Measurements from ENCODE around the gene AGBL3. TPM values are rescaled to one million over a fixed set of nuclear protein-coding genes. Genes with fewer than 3 reads are reported as not detected.

AGBL3 gene
- total RNA-seq, 3 donors from 2014 or later (not counting 1 experiment from before 2014, with no cell fraction given), result 0.99 to 2.3 (median 1.4) TPM

DNA sequence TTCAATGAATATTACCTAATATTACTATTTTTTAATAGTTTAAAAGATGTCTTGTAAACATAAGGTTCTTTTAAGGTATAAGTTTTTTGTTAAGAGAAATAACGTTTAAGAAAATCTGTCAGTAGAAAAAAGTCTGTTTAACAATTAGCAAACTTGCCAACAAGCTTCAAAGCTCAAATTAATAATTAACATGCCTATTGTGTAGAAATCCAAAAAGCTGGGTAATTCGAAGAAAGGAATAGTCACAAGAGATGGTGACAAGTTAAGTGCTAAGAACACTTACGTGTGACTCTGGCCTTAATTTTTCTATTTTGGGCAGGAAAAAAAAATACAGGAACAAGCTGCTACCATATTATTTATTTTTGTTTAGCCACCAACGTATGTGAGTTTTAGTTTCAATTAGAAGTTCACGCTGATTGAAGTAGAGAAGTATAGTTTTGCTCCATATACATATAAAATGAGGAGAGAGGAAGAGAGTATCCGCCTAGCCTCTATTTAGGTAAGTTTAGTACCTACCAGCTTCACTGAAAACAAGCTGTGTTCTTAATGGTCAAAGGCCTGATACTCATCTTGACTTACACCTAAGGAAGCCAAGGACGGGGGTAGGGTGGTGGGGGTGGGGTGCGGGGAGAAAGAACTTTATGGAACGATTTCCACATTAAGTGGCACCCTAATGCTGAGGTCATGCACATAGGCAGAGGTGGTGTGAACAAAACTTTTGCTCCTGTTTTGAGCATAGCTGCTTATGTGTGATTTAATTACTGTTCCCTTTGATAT is 43.4 kb upstream of the AGBL3 start:
- H3K4me1 ChIP-seq (ENCODE audit: control insufficient read depth, insufficient read depth, low read length), result no peaks in the 10 kb centered on the region
- ATAC-seq, result no peak
- no peaks in the 10 kb centered on the region for H3K9me3 ChIP-seq (ENCODE audit: control insufficient read depth, insufficient read depth, low read length)
- Mint-ChIP-seq H3K9me3 (no peaks in the 10 kb centered on the region), H3K4me3 (no peak overlapping the region), H3K27me3 (ENCODE audit: low read depth in 2 of 2) (peaks cover 9 to 38% of the 10 kb centered on the region in 2 donors), H3K4me1 (no peaks in the 10 kb centered on the region), H3K27ac (no peak overlapping the region), H3K36me3 (no peaks in the 10 kb centered on the region)
- H3K4me3 ChIP-seq (ENCODE audit: low read length), result no peak overlapping the region
- H3K36me3 ChIP-seq (ENCODE audit: control insufficient read depth, insufficient read depth, low read length), result no peaks in the 10 kb centered on the region
- DNase-seq, result no peak
- H3K27me3 ChIP-seq (ENCODE audit: control insufficient read depth, insufficient read depth, low read length), result peaks cover 2% of the 10 kb centered on the region
- intact Hi-C loops (cut with micrococcal nuclease), result no loop called here
- TF ChIP-seq CTCF (IDR thresholded peaks at IDR 0.05), result no peak
- H3K27ac ChIP-seq (ENCODE audit: low read length), result no peak overlapping the region
- 82% methylated on average over 3 of the region's 9 CpGs for WGBS (ENCODE audit: insufficient coverage)

- Mint-ChIP-seq H3K27me3 (ENCODE audit: low read depth in 2 of 2) (peaks cover 9 to 33% of the 10 kb centered on the region in 2 donors), H3K36me3 (no peaks in the 10 kb centered on the region), H3K4me1 (no peaks in the 10 kb centered on the region), H3K27ac (no peak overlapping the region), H3K4me3 (no peak overlapping the region), H3K9me3 (no peaks in the 10 kb centered on the region)
- Histone ChIP-seq H3K9me3 (ENCODE audit: control insufficient read depth, insufficient read depth, low read length) (no peaks in the 10 kb centered on the region), H3K36me3 (ENCODE audit: control insufficient read depth, insufficient read depth, low read length) (no peaks in the 10 kb centered on the region), H3K27ac (ENCODE audit: low read length) (no peak overlapping the region), H3K4me3 (ENCODE audit: low read length) (no peak overlapping the region), H3K27me3 (ENCODE audit: control insufficient read depth, insufficient read depth, low read length) (peaks cover 2% of the 10 kb centered on the region), H3K4me1 (ENCODE audit: control insufficient read depth, insufficient read depth, low read length) (no peaks in the 10 kb centered on the region)
- DNase-seq (peak in 1 of 2 donors; percentile 10), ATAC-seq (no peak)
- TF ChIP-seq CTCF (IDR thresholded peaks at IDR 0.05), result no peak
- intact Hi-C loops (cut with micrococcal nuclease), result no loop called here
- WGBS (ENCODE audit: insufficient coverage), result 26% methylated on average over 2 of the region's 3 CpGs
Measured at GRCh38 chr7:134943785-134944400, 42.4 kb upstream of the AGBL3 start.

DNA sequence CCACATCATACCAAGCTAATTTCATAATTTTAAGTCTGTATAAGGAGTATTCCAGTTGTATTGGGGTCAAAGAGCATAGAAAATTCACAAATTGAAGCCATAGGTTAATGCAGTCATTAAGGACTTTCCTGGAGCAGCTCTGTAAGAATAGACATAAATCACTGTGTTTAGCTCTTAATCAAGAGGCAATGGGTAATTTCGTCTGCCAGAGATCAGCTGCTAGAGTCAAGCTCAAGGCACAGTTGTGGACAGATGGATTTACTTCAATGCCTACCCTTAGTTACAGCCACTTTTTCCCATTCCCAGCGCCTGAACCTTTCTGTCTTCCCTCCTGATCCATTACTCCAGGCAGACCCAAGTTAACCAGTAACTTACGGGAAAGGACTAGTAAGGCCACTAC is 40.6 kb upstream of the AGBL3 start:
- Histone ChIP-seq H3K9me3 (ENCODE audit: control insufficient read depth, insufficient read depth, low read length) (no peaks in the 10 kb centered on the region), H3K4me3 (ENCODE audit: low read length) (no peak overlapping the region), H3K27me3 (ENCODE audit: control insufficient read depth, insufficient read depth, low read length) (peaks cover 2% of the 10 kb centered on the region), H3K36me3 (ENCODE audit: control insufficient read depth, insufficient read depth, low read length) (no peaks in the 10 kb centered on the region), H3K4me1 (ENCODE audit: control insufficient read depth, insufficient read depth, low read length) (no peaks in the 10 kb centered on the region), H3K27ac (ENCODE audit: low read length) (no peak overlapping the region)
- no peak overlapping the region for H3K27ac Mint-ChIP-seq
- no peaks in the 10 kb centered on the region for H3K36me3 Mint-ChIP-seq
- no peaks in the 10 kb centered on the region for H3K9me3 Mint-ChIP-seq
- intact Hi-C loops (cut with micrococcal nuclease), result no loop called here
- DNase-seq (no peak), ATAC-seq (no peak)
- peaks cover 9 to 33% of the 10 kb centered on the region in 2 donors for H3K27me3 Mint-ChIP-seq (ENCODE audit: low read depth in 2 of 2)
- 92% methylated on average over 3 of the region's 3 CpGs for WGBS (ENCODE audit: insufficient coverage)
- no peak for TF ChIP-seq CTCF (IDR thresholded peaks at IDR 0.05)
- H3K4me3 Mint-ChIP-seq, result no peak overlapping the region
- H3K4me1 Mint-ChIP-seq, result no peaks in the 10 kb centered on the region

All from natural killer cell (primary cell).